DMS53 treated with DMSO at 0.1 percent for 48 hours (cell line): ENCODE measurements around the gene ENOSF1.
"Not testable (repeated sequence)": the region's sequence is repeated elsewhere in the genome, so short reads cannot be mapped to it uniquely, and the experiment has no call there.

Experiments
- DNase-seq: peaks from one replicate; lab custom pipeline; 2025; ENCODE audit not compliant: unreplicated experiment; lab: John Stamatoyannopoulos, UW

ENOSF1 gene

GRCh38 chr18:708096-708495, 4.3 kb downstream of the ENOSF1 start:
- no peak for DNase-seq

- DNase-seq = no peak
Measured at GRCh38 chr18:706405-706804, 6.0 kb downstream of the ENOSF1 start.

- DNase-seq = no peak
Measured at GRCh38 chr18:703213-703967, 9.0 kb downstream of the ENOSF1 start.

GRCh38 chr18:697800-698199, 14.6 kb downstream of the ENOSF1 start:
- DNase-seq = no peak

GRCh38 chr18:697012-697411, 15.4 kb downstream of the ENOSF1 start:
- DNase-seq = no peak

- no peak for DNase-seq
Measured at GRCh38 chr18:693466-694187, 18.8 kb downstream of the ENOSF1 start.

GRCh38 chr18:692824-693223, 19.6 kb downstream of the ENOSF1 start:
- DNase-seq = no peak

- DNase-seq = no peak
Measured at GRCh38 chr18:688323-688722, 24.1 kb downstream of the ENOSF1 start.

- no peak for DNase-seq
Measured at GRCh38 chr18:686339-687111, 25.9 kb downstream of the ENOSF1 start.

- no peak for DNase-seq
Measured at GRCh38 chr18:685438-685837, 27.0 kb downstream of the ENOSF1 start.

- DNase-seq = no peak
Measured at GRCh38 chr18:683531-683930, 28.9 kb downstream of the ENOSF1 start.

GRCh38 chr18:682833-683232, 29.6 kb downstream of the ENOSF1 start:
- no peak for DNase-seq

GRCh38 chr18:682416-682815, 30.0 kb downstream of the ENOSF1 start:
- not testable (repeated sequence) for DNase-seq

GRCh38 chr18:681985-682384, 30.4 kb downstream of the ENOSF1 start:
- no peak for DNase-seq

- DNase-seq = no peak
Measured at GRCh38 chr18:680392-680791, 32.0 kb downstream of the ENOSF1 start.

- no peak for DNase-seq
Measured at GRCh38 chr18:679516-679915, 32.9 kb downstream of the ENOSF1 start.

- DNase-seq = no peak
Measured at GRCh38 chr18:678482-679182, 33.8 kb downstream of the ENOSF1 start.

- DNase-seq = no peak
Measured at GRCh38 chr18:677951-678381, 34.5 kb downstream of the ENOSF1 start.

- no peak for DNase-seq
Measured at GRCh38 chr18:677145-677544, 35.3 kb downstream of the ENOSF1 start.

- DNase-seq = no peak
Measured at GRCh38 chr18:676736-677135, 35.7 kb downstream of the ENOSF1 start.

- DNase-seq = no peak
Measured at GRCh38 chr18:676069-676468, 36.4 kb downstream of the ENOSF1 start.
